Measurements from ENCODE around the gene SNX30.

DNA sequence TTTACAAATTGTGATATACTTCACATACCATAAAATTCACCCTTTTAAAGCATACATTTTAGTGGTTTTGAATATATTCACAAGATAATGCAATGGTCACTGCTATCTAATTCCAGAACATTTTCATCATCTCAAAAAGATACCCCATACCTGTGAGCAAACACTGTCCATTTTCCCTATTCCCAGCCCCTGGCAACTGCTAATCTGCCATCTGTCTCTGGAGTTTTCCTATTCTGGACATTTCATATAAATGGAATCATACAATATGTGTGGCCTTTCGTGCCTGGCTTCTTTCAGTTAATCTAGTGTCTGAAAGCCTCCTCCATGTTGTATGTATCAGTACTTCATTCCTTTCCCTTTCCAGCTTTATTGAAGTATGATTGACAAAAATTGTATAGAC lies 14.7 kb downstream of the SNX30 start:
- TF ChIP-seq POLR2A (IDR thresholded peaks at IDR 0.05): no peak
- TF ChIP-seq CTCF (IDR thresholded peaks at IDR 0.05): no peak
- TF ChIP-seq POLR2AphosphoS5 (IDR thresholded peaks at IDR 0.05): no peak

Measured in prostate gland (tissue), 2 donors.